HepG2 (cell line): Measurements from ENCODE around the gene PAK1IP1. TPM values are rescaled to one million over a fixed set of nuclear protein-coding genes. Genes with fewer than 3 reads are reported as not detected.
A peak's percentile ranks its signal among the peaks of the same experiment; 100 is the strongest.

Experiments used
- ATRX ChIP-seq: sonication (generic); formaldehyde crosslinking; IDR thresholded peaks from 2 replicates; pipeline ENCODE4 v1.4.0; 2020; ENCODE audit warnings: missing genetic modification reagents, borderline replicate concordance
- CCDC6 ChIP-seq: sonication (generic); formaldehyde crosslinking; IDR thresholded peaks from 2 replicates; pipeline ENCODE4 v1.8.1; 2022; ENCODE audit warnings: mild to moderate bottlenecking, missing genetic modification reagents, moderate library complexity
- CHD4 ChIP-seq: fragments of 200-600 bp; sonication (generic); IDR thresholded peaks from 2 replicates; pipeline ENCODE4 v1.7.0; 2017; ENCODE audit warnings: mild to moderate bottlenecking, low read length, borderline replicate concordance
- DR1 ChIP-seq: sonication (generic); formaldehyde crosslinking; IDR thresholded peaks from 2 replicates; pipeline ENCODE4 v1.8.0; 2021; ENCODE audit warnings: mild to moderate bottlenecking, missing genetic modification reagents, inconsistent platforms
- GRHL1 ChIP-seq: sonication (generic); formaldehyde crosslinking; conservative IDR thresholded peaks from 2 replicates; pipeline ENCODE4 v1.8.0; 2022; ENCODE audit warnings: missing genetic modification reagents
- HDAC2 ChIP-seq: sonication (generic); formaldehyde crosslinking; IDR thresholded peaks from 2 replicates; pipeline ENCODE4 v1.4.0; 2020; ENCODE audit warnings: missing genetic modification reagents
- HMGA1 ChIP-seq: sonication (generic); formaldehyde crosslinking; conservative IDR thresholded peaks from 2 replicates; pipeline ENCODE4 v1.4.0; 2020; ENCODE audit warnings: missing genetic modification reagents
- HNRNPL ChIP-seq: fragments of 200-400 bp; formaldehyde crosslinking; IDR thresholded peaks from 2 replicates; pipeline ENCODE4 v1.6.1; 2017; ENCODE audit warnings: mild to moderate bottlenecking, low read depth, low read length
- HOXA7 ChIP-seq: sonication (generic); formaldehyde crosslinking; IDR thresholded peaks from 2 replicates; pipeline ENCODE4 v1.8.1; 2022; ENCODE audit warnings: mild to moderate bottlenecking, missing genetic modification reagents, moderate library complexity
- JDP2 ChIP-seq: sonication (generic); formaldehyde crosslinking; IDR thresholded peaks from 2 replicates; pipeline ENCODE4 v1.8.1; 2022; ENCODE audit warnings: missing genetic modification reagents, borderline replicate concordance
- SP2 ChIP-seq: sonication (generic); formaldehyde crosslinking; IDR thresholded peaks from 2 replicates; pipeline ENCODE4 v1.5.1; 2020; ENCODE audit warnings: mild to moderate bottlenecking, missing genetic modification reagents
- SRSF1 ChIP-seq: fragments of 200-400 bp; formaldehyde crosslinking; optimal IDR thresholded peaks from 2 replicates; pipeline ENCODE3; 2017; ENCODE audit warnings: mild to moderate bottlenecking, low read depth, low read length, moderate library complexity
- TOPORS ChIP-seq: sonication (generic); formaldehyde crosslinking; IDR thresholded peaks from 2 replicates; pipeline ENCODE4 v1.8.0; 2023; ENCODE audit warnings: mild to moderate bottlenecking, missing genetic modification reagents
- ZBTB10 ChIP-seq: sonication (generic); formaldehyde crosslinking; IDR thresholded peaks from 2 replicates; pipeline ENCODE4 v1.4.0; 2020; ENCODE audit warnings: missing genetic modification reagents, borderline replicate concordance
- ZNF205 ChIP-seq: IDR thresholded peaks from 2 replicates; pipeline ENCODE4 v1.6.1; 2018; ENCODE audit warnings: missing biosample characterization, missing genetic modification reagents
- ZNF337 ChIP-seq: sonication (generic); formaldehyde crosslinking; IDR thresholded peaks from 2 replicates; pipeline ENCODE4 v1.5.1; 2020; ENCODE audit warnings: missing genetic modification reagents, low read depth, mild to moderate bottlenecking, borderline replicate concordance
- ZNF816 ChIP-seq: sonication (generic); formaldehyde crosslinking; IDR thresholded peaks from 2 replicates; pipeline ENCODE4 v1.8.0; 2022; ENCODE audit warnings: missing genetic modification reagents, mild to moderate bottlenecking, borderline replicate concordance
- ZNF891 ChIP-seq: sonication (generic); formaldehyde crosslinking; IDR thresholded peaks from 2 replicates; pipeline ENCODE4 v1.5.0; 2020; ENCODE audit warnings: mild to moderate bottlenecking, missing genetic modification reagents
- polyA plus RNA-seq, 8 experiments: library from polyadenylated mRNA; depleted of rRNA in 3 of 8; stranded (reverse) in 7 of 8; unstranded in 1 of 8; fragments of >200 nt; fragmentation: Illumina TruSeq in 4 of 8; extraction: Trizol in 4 of 8; gene quantifications; 2 replicates each; pipeline versions ENCODE4 v1.2.1 to v1.2.3, GENCODE V29; 2011 to 2016; ENCODE audit warnings: low read depth in 4 of 8, missing spikeins in 1 of 8, mixed read lengths in 1 of 8; ENCODE audit not compliant: insufficient read depth in 1 of 8
- total RNA-seq, 5 experiments: library from RNA; depleted of rRNA; stranded (reverse); fragments of >200 nt; fragmentation: Illumina TruSeq; extraction: Trizol; gene quantifications; 2 replicates each; pipeline ENCODE4 v1.2.3, GENCODE V29; 2016; ENCODE audit warnings: low read depth in 1 of 5
- TF ChIP-seq, protein P1 (sequence below): sonication (generic); formaldehyde crosslinking; IDR thresholded peaks from 2 replicates; pipeline ENCODE4 v1.4.0; 2020; ENCODE audit warnings: mild to moderate bottlenecking, missing genetic modification reagents

PAK1IP1 gene
- total and polyA plus RNA-seq, 2 of the 13 experiments (the other 11 are each of a cell fraction or from before 2014, with no cell fraction given) = 23.4 to 66.2 TPM

DNA sequence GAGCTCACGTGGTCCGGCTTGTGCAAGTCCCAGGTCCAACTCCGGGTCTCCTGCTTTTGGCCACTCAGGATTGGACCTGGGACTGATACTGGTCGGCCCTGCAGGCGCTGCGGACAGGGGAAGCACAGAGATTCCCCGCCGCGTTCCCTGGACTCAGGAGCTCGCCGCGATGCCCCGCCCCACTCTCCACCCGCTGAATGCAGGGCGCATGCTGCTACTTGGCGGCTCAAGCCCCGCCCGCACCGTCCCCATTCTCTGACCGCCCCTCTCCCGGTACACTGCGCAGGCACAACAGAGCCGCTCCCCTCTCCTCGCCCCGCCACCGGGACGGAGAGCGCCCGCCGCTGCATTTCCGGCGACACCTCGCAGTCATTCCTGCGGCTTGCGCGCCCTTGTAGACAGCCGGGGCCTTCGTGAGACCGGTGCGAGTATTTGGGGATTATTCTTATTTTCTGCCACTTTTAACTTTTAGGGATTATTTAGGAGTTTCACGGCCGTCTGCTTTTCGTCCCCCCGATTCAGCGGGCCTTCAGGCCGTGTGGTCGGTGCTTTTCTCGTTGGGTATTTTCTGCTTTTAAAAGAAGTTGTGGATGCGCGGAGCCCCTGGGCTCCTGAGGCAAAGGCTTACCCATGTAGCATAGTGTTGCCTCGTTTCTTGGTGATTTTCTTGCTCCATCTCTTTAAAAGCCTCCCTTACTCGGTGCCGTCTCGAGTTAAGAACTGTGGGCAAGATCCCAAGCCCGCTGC lies 28.2 kb downstream of the PAK1IP1 start, which contains the start of gene TMEM14C (continued):
- TF ChIP-seq HOXA7 (CRISPR knock-in tag) = no peak
- peak; percentile 93 for TF ChIP-seq ZNF337 (CRISPR knock-in tag)
- no peak for TF ChIP-seq HMGA1
- 0 out of 2 replicates have a peak, but pooled peaks have one; percentile 52 for TF ChIP-seq HNRNPL
- peak; percentile 29 for TF ChIP-seq SRSF1
- no peak for TF ChIP-seq GRHL1 (CRISPR knock-in tag)
- TF ChIP-seq DR1 (CRISPR knock-in tag) = peak; percentile 74
- TF ChIP-seq ZBTB10 (CRISPR knock-in tag) = no peak
- TF ChIP-seq ZNF816 = peak; percentile 69; the same call in 1 of the 2 replicates
- TF ChIP-seq, protein P1, sequence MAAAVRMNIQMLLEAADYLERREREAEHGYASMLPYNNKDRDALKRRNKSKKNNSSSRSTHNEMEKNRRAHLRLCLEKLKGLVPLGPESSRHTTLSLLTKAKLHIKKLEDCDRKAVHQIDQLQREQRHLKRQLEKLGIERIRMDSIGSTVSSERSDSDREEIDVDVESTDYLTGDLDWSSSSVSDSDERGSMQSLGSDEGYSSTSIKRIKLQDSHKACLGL = peak; percentile 64; the same call in 1 of the 2 replicates
- TF ChIP-seq SP2 (CRISPR knock-in tag) = peak; percentile 44
- TF ChIP-seq CHD4 = no peak
- TF ChIP-seq HDAC2 (CRISPR knock-in tag) = peak; percentile 88
- no peak for TF ChIP-seq ATRX (CRISPR knock-in tag)
- no peak; the same call in 1 of the 2 replicates for TF ChIP-seq JDP2 (CRISPR knock-in tag)
- 0 out of 2 replicates have a peak, but pooled peaks have one; percentile 59 for TF ChIP-seq ZNF891 (CRISPR knock-in tag)
- TF ChIP-seq TOPORS (CRISPR knock-in tag) = no peak; the same call in 1 of the 2 replicates
- peak; percentile 75; the same call in 1 of the 2 replicates for TF ChIP-seq ZNF205 (CRISPR knock-in tag)
- TF ChIP-seq CCDC6 (CRISPR knock-in tag) = peak; percentile 98; the same call in 1 of the 2 replicates
- TF ChIP-seq, all 625 proteins: peak for 394
